ENCODE data around the gene KCTD17.

The KCTD17 gene

DNA sequence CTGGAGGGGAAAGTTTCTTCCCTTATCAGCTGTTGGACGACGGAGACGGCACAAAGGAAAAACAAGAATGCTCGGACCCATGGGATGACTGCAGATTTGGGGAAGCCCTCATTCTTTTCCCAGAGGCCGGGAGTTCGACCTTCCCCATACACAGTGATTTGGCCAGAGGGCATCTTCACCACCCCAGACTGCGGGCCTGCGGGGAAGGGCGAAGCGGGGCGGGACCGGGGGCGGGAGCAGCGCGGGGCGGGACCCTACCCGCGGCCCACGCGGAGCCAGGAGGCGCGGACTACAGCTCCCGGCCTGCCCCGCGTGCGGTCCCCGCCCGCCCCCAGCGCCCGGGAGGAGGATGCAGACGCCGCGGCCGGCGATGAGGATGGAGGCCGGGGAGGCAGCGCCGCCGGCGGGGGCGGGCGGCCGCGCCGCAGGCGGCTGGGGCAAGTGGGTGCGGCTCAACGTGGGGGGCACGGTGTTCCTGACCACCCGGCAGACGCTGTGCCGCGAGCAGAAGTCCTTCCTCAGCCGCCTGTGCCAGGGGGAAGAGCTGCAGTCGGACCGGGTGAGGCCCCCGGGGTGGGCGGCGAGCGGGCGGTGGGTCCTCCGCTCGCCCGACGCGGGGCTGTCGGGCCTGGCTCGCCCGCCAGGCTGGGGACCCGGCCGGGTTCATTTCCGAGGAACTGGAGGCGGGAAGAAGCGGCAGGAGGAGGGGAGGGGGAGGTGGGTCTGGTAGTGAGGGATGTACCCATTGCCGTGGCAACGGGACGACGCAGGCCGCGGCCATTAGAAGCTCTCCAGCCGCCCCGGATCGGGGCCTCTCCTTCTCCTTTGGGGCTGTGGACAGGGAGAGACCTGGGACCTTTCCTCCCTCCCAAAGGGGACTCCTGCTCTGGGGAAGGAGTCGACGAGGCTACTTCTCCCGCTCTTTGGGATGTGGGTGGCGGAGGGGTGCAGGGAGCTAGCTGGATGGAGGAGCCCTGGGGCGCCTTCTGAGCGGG is at the start of gene KCTD17:
KCTD17 (plus strand) TSS at position 352 of the 995 bp plus-strand sequence; CDS start at position 371, 19 bp downstream.
- peak; percentile 55 for DNase-seq

DNA sequence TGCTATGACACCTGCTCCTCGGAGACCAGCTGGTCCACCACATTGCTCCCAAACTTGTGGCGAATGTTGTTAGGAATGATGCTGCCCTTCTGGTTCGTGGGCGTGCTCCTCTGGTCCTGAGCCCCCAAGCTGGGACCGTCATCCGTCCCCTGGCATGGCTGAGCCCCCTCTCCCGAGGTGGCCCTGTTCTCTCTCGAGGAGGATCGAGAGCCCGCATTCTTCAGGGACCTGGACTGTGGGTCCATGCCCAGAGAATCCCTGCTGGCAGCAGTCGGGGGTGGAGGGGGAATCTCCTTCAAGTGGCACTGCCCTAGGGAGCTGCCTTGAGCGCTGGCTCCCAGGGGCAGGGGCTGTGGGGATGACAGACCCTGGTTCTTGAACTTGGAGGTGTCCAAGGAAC is 49.7 kb upstream of the KCTD17 start:
- DNase-seq = no peak

GRCh38 chr22:37002633-37003032 is 48.9 kb upstream of the KCTD17 start:
- no peak for DNase-seq

DNA sequence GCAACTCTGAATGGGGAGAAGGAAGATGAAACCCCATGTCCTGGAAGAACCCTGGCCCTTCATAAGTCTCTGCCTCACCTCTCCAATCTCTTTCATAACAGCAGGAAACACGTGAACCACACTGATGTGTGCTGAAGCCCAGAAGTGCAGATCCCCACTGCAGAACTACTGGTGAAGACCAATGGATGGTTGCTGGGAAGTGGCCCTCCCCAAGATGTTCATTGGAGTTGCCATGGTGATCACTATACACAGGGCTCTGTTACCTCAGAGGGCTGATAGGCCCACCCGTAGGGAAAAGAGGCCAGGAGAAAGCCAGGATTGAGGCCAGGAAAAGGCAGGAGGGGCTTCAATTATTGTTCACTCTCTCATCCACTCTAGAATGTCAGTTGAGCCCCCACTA is 43.9 kb upstream of the KCTD17 start:
- no peak for DNase-seq

DNA sequence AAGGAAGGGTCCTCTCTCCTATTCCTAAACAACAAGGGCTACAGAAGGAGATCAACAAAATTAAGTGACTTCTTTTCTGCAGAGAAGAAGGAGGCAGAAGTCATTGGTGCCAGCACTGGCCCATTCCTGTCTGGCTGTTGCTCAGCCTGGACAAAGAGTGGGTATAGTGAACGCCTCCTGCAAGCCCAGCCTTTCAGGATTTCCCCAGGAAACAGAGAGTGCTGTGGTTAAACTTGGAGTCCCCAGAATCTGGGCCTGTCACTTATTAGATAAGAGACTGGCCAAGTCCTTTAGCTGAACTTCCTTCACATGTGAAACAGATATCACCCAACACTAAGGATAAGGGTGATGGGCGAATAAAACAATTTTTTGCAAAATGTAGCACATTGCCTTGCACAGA is 43.2 kb upstream of the KCTD17 start:
- DNase-seq = no peak

GRCh38 chr22:37009490-37009889 is 42.1 kb upstream of the KCTD17 start:
- DNase-seq = no peak

- no peak for DNase-seq
Measured at GRCh38 chr22:37010174-37010573, 41.4 kb upstream of the KCTD17 start.

DNA sequence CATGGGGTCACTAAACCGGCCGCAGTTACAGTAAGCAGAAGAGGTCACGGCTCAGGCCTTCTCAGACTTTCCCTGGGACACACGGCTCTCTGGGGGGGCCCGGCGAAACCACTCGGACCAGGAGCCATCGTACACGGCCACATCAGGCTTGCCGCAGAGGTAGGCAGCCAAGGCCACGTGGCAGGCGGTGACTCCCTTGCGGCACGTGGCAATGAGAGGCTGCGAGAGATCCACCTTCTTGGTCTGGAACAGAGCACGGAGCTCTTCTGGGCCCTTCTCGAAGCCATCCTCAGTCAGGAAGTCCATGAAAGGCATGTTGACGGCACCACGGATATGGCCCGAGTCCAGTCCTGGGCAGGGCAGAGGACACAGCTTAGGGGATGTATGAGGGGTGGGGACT is 40.6 kb upstream of the KCTD17 start:
- DNase-seq = no peak

- no peak for DNase-seq
Measured at GRCh38 chr22:37011472-37011871, 40.1 kb upstream of the KCTD17 start.

DNA sequence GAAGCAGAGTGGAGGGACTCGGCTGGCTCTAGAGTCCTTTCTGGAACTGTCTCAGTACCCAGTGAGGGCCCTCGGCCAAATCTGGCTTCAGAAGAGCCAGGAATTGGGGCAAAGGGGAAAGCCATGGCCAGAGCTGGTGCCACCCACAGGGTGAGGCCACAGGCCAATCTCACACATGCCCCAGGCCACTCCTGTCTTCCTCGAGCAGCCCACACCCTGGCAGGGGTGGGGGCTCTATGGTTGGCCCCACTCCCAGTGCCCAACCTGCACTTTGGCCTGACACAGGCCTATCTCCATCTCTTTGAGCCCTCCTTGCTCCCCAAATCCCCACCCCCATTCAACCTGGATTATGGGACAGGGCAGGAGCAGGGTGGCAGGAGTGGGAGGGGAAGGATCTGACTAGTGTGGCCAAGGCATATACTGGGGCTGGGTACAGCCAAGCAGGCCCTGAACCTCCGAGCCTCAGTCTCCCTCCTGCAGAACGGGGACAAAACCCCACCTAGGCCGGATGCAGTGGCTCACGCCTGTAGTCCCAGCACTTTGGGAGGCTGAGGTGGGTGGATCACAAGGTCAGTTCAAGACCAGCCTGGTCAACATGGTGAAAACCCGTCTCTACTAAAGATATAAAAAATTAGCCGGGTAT is 39.2 kb upstream of the KCTD17 start:
- no peak for DNase-seq

DNA sequence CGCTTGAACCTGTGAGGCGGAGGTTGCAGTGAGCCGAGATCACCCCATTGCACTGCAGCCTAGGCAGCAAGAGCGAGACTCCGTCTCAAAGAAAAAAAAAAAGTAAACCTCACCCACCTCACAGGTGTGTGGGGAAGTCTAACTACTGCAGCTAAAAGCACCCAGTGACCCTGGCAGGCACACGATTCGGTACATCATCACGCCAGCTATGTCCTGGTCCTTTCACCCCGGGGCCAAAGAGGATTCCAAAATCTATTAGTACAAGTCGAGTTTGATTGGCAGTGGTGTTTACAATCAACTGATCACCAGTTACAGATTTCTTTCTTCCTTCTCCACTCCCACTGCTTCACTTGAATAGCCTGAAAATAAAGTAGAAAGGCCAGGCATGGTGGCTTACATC is 38.6 kb upstream of the KCTD17 start:
- DNase-seq = no peak

DNA sequence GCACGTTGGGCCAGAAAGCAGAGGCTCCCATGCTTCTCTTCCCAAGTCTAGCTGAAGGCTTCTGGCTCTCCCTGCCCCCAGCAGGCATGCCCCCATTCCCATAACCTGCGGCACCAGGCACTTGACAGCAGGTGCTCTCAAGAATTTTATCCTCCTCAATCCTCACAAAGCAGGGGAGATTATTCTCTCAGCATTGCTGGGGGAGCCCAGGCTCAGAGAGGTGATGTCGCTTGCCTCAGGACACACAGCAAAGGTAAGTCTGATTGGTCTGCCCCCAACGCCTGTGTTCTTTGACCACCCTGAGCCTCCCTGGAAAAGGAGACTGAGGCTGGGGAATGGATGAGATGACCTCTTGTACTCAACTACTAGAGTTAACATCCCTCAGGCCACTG is 37.1 kb upstream of the KCTD17 start:
- no peak for DNase-seq

GRCh38 chr22:37014835-37015586 is 36.5 kb upstream of the KCTD17 start:
- no peak for DNase-seq

DNA sequence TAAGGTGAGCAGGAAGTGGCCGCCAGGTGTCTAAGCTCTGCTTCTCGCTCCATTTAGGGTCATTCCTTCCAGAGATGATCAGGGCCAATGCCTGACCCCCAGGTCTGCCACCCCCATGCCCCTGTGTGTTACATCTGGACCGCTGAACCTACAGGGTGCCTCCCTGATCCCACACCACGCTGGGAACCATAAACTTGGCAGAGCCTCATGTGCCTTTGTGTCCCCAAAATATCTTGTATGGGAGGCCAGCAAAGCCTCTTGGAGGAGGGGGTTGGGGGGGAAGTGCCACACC is 36.0 kb upstream of the KCTD17 start:
- no peak for DNase-seq

GRCh38 chr22:37016134-37016910 is 35.2 kb upstream of the KCTD17 start:
- DNase-seq = no peak

- no peak for DNase-seq
Measured at GRCh38 chr22:37017356-37017755, 34.2 kb upstream of the KCTD17 start.

DNA sequence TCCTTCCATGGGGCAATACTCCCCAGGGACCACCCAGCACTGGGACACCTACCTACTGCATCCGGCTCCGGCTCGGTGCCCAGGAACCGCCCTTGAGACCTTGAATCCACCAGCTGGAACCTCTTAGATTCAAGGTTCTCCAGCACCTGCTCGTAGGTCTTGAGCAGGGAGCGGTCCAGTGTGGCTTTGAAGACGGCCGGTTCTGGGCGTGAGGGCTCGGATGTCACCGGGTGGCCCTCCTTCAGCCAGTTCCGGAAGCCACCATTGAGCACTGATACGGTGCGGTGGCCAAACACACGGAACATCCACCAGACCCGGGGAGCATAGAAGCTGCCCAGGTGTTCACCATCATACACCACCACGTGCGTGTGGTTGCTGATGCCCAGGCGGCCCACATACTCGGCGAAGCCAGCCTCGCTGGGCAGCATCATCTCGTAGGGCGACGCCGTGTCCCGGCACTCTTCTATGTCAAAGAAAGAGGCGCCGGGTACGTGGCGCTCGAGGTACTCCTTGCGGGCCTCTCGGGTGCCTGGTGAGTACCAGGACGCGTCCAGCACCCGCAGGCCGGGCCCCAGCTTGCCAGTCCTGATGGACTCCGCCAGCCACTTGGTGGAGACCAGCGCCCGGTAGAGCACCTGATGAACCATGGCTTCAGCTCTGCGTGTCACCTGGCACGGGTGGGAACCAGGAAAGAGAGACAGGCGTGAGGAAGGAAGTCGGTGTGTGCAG is 33.3 kb upstream of the KCTD17 start:
- no peak for DNase-seq

- DNase-seq = peak; percentile 41
Measured at GRCh38 chr22:37018815-37019308, 32.7 kb upstream of the KCTD17 start.

- DNase-seq = peak; percentile 62
Measured at GRCh38 chr22:37019309-37020191, 32.0 kb upstream of the KCTD17 start, which contains the start of the genes MPST and TST. MPST (plus strand) TSS chr22:37019742; CDS start chr22:37019837, 95 bp downstream. TST (minus strand) TSS chr22:37019447; CDS start chr22:37018732, 715 bp downstream.

DNA sequence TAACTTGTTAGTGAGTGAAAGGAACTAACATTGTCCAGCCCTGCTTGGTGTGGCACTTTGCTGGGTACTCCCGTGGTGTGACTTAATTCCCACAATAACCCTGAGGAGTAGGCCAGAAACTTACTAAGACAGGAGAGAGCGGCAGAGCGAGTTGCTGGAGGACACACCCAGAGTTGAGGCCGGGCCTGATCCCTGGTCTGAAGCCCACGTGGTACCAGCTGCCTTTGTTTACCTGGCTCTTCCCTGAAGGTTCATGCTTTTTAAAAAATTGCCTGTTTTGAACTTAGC is 31.4 kb upstream of the KCTD17 start:
- peak; percentile 20 for DNase-seq

- no peak for DNase-seq
Measured at GRCh38 chr22:37021041-37021440, 30.5 kb upstream of the KCTD17 start.

Measured in NCI-H1105 treated with DMSO at 0.1 percent for 48 hours (cell line).